HPDE6-E6E7 (cell line): ENCODE measurements around the gene TLL1.

Experiments
- DNase-seq: peaks from one replicate; pipeline ENCODE4 v3.0.0; 2011; ENCODE audit warnings: missing footprints; ENCODE audit errors: extremely low spot score

Gene TLL1

GRCh38 chr4:166049036-166049435, 176.0 kb downstream of the TLL1 start:
- no peak for DNase-seq

- peak; percentile 3 for DNase-seq
Observed at GRCh38 chr4:166064721-166065120, 191.7 kb downstream of the TLL1 start.

- DNase-seq, result peak; percentile 10
Observed at GRCh38 chr4:166065324-166065723, 192.3 kb downstream of the TLL1 start.

GRCh38 chr4:166066936-166067335, 193.9 kb downstream of the TLL1 start:
- DNase-seq, result no peak

GRCh38 chr4:166067915-166068314, 194.9 kb downstream of the TLL1 start:
- DNase-seq, result no peak

- DNase-seq, result no peak
Observed at GRCh38 chr4:166073783-166074182, 200.7 kb downstream of the TLL1 start.

- no peak for DNase-seq
Observed at GRCh38 chr4:166075599-166075998, 202.6 kb downstream of the TLL1 start.

- DNase-seq, result no peak
Observed at GRCh38 chr4:166077782-166078181, 204.7 kb downstream of the TLL1 start.

GRCh38 chr4:166078383-166078782, 205.3 kb downstream of the TLL1 start:
- no peak for DNase-seq

- no peak for DNase-seq
Observed at GRCh38 chr4:166078955-166079354, 205.9 kb downstream of the TLL1 start.

GRCh38 chr4:166087569-166087968, 214.5 kb downstream of the TLL1 start:
- DNase-seq, result no peak

GRCh38 chr4:166088576-166088975, 215.5 kb downstream of the TLL1 start:
- DNase-seq, result no peak

GRCh38 chr4:166091146-166091545, 218.1 kb downstream of the TLL1 start:
- DNase-seq, result no peak

GRCh38 chr4:166091912-166092510, 219.0 kb downstream of the TLL1 start:
- peak; percentile 7 for DNase-seq

- no peak for DNase-seq
Observed at GRCh38 chr4:166092797-166093290, 219.8 kb downstream of the TLL1 start.

GRCh38 chr4:166104623-166105022, 231.6 kb downstream of the TLL1 start:
- no peak for DNase-seq

- no peak for DNase-seq
Observed at GRCh38 chr4:166121897-166122296, 248.9 kb downstream of the TLL1 start.

GRCh38 chr4:166123546-166123945, 250.5 kb downstream of the TLL1 start:
- DNase-seq, result no peak

- peak; percentile 26 for DNase-seq
Observed at GRCh38 chr4:166128403-166128802, 255.4 kb downstream of the TLL1 start.

- no peak for DNase-seq
Observed at GRCh38 chr4:166134285-166134684, 261.2 kb downstream of the TLL1 start.

- no peak for DNase-seq
Observed at GRCh38 chr4:166140951-166141350, 267.9 kb downstream of the TLL1 start.

- DNase-seq, result no peak
Observed at GRCh38 chr4:166143227-166143626, 270.2 kb downstream of the TLL1 start.

GRCh38 chr4:166144607-166145006, 271.6 kb downstream of the TLL1 start:
- DNase-seq, result no peak
